Stimulated activated CD4-positive, alpha-beta T cell treated with anti-CD3 and anti-CD28 coated beads, Interleukin-4, amount 100 ng/mL, for 48 hours (primary cell): ENCODE results near the gene QSOX2.
A peak's percentile ranks its signal among the peaks of the same experiment; 100 is the strongest.

Experiments
- DNase-seq, 2 donors: peaks; one replicate each; pipeline ENCODE4 v3.0.0-alpha.2; 2020; ENCODE audit warnings: low read depth in 2 of 2

Gene QSOX2

DNA sequence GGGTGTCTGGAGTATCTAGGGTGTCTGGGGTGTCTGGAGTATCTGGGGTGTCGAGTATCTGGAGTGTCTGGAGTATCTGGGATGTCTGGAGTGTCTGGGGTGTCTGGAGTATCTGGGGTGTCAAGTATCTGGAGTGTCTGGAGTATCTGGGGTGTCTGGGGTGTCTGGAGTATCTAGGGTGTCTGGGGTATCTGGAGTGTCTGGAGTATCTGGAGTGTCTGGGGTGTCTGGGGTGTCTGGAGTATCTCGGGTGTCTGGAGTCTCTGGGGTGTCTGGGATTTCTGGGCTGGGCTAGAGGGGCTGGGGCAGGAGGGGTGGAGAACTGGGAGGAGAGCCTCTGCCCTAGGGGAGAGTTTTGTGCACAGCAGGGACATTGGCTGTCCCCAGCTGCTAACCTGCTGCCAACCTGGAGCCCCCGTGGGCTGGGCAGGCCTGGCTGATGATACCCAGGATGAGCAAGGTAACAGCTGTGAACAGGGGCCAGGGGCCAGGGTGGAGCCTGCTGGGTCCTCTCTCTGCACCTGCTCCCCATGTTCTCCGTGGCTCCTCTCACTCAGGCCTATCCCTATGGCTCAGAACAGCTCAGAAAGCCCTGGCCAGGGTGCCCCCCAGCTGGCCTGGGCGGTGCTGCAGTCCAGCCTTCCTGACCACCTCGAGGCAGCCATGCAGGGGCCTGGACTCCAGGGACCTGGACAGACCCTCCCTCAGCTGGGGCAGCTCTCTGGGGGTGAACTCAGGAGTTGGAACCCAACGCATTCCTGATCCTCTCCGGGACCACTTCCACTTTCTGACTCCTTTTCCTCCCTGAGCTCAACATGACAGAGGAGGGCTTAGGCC lies 70.6 kb downstream of the QSOX2 start:
- DNase-seq, result no peak

DNA sequence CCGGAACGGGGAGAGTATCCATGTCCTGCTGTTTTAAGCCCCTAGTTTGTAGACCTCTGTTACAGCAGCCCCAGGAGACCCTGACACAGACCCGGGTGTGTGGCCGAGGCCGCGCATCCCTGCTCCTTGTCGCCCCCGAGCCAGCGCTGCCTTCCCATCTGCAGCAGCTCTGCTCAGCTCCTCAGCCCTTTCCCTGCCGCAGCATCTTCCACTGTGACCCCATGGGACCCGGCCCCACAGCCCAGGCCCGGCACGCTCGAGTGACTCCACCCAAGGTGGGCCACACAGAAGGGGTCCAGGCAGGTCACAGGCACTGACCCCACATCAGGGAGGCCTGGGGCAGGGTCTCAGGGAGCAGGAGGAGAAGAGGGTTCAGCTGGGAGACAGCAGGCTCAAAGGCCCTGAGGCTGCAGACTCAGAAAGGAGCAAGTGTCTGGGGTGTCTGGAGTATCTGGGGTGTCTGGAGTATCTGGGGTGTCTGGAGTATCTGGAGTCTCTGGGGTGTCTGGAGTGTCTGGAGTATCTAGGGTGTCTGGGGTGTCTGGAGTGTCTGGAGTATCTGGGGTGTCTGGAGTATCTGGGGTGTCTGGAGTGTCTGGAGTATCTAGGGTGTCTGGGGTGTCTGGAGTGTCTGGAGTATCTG lies 71.8 kb downstream of the QSOX2 start:
- DNase-seq, result no peak

DNA sequence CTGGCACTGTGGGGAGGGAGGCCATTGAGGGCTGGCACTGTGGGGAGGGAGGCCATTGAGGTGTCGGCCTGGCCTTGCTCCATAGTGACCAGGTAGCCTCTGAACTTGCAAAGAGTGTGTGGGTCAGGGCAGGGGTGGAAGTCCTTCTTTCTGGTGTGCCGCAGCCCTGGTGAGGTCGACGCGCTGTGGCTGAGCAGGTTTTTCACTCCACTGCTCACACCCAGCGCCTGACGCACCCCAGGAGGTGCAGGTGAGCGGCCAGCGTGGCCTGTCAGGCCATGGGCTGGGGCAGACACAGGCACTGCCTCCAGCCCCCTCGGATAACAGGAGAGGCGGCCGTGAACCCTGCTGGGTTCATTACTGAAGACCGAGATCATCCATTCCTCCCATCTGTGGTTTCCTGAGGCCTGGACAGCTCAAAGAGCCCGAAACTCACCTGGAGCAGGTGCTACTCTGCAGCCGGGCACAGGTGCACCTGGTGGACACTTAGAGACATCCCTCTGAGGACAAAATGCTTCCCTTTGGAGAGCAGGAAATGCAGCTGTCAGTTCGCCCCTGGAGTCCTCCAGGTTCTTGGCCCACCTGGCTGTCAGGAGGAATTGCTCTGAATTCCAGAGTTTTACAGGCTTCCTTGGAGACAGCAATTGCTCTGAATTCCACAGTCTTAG lies 73.1 kb downstream of the QSOX2 start:
- no peak for DNase-seq

DNA sequence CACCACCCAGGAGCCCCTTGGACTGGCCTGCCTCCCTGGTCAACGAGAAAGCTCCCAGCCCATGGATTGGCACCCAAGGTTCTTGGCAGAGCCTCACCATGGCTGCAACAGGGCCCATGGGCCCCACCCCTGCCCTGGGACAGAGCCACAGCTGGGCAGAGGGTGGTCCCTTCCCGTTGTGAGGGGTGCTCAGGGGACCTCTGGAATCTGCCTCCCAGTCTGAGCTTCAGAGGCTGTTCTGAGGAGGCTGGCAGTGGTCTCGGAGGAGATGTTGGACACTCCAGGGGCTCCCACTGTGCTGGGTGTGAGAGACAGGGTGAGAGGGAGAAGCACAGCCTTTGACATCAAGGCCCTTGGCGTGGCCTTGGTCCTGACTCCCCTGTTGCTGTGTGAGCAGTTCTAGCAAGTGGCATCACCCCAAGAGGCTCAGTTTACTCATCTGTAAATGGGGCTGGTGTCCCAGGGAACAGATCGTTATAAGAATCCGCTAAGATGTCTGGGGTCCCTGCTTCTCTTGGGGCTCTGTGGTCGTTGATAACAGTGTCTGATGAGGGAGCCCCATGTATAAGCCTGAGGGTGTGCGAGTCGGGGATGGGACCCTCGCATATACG lies 73.7 kb downstream of the QSOX2 start:
- DNase-seq, result no peak

DNA sequence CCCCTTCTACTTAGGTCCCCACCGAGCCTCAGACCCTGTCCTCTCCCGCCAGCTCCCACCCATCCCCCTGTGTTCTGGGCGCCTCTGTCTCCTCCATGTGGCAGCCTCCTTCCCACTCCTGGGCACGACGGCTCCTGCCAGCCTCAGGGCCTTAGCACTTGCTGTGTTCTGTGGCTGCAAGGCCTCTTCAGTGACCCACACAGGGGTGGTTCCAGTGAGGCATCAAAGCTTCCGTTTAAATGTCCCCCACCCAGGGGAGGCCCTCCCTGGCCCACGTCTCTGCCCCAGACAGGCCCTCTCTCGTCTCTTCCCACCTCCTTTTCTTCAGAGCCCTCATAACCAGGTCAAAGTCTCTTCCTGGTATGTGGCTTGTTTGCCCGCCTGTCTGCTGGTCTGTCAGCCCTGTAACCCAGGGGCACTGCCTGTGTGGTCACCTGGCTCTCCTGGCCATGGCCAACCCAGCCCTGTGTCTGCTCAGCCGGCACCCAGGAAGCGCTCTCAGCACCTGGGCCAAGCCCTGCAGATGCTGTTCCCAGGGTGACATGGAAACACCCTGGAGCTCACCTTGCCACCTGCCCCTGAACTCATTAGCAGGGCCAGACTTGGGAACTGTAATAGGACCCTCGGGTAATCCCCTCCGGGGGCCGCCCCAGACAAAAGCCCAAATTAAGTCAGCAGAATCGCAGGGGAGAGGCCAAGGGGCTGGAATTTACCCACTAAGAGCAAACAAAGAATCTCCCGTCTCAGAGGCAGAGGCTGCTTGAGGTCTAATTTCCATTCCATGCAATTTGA lies 74.4 kb downstream of the QSOX2 start:
- DNase-seq, result no peak

DNA sequence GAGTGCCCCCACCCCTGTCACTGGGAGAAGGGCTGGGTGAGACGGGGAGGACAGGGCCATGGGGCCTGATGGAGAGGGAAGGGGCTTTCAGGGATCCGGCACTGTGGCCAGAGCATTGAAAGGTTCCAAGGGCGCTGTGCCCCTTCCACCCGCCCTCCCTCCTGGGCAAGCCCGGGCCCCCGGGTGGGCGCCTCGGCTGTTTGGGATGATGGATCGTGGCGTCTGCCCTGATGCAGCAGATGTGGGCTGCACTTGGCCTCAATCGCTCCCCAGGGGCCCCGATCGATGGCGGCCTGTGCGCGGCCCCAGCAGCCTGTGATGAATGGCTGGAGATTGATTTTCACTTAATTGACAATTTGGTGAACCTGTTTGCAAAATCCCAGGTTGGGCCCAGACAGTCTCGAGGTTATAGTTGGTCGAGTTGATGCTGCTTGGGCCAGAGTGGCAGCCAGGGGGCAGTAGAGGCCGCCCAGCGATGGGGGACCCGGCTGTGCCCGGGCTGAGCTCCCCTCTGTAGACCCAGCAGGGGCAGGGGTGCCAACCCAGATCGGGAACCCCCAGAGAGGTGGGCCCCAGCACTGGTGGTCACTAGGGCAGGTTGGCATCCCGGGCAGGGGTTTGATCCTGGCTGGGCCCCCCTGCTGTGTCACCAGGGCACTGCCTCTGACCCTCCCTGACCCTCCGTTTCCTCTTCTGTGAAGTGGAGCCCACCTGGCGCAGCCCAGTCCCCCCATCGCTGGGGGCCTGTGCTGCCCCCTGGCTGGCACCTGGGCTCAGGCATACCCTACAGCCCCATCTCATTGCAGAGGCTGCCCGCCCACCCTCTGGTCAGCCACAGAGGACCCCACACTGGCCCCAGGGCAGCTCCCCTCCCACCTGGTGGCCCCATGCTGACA lies 75.4 kb downstream of the QSOX2 start:
- peak; percentile 31 to 62 for DNase-seq

DNA sequence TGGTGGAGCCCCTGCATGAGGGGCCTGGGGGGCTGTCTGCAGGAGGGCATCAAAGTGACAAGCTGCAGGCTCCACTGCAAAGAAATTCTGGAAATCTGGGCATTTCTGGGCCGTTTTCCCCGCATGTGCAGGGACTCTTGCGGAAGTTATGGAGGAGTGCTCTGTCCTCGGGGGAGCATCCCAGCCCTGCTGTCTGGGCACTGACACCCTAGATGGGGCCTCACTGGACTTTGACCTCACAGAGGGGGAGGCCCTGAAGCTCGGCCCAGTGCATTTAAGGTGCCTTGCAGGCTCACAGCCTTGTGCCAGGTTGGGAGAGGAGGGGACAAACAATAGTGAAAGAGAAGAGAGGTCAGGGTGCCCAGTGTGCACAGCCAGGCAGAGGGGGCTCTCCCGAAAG lies 76.1 kb downstream of the QSOX2 start:
- no peak for DNase-seq

DNA sequence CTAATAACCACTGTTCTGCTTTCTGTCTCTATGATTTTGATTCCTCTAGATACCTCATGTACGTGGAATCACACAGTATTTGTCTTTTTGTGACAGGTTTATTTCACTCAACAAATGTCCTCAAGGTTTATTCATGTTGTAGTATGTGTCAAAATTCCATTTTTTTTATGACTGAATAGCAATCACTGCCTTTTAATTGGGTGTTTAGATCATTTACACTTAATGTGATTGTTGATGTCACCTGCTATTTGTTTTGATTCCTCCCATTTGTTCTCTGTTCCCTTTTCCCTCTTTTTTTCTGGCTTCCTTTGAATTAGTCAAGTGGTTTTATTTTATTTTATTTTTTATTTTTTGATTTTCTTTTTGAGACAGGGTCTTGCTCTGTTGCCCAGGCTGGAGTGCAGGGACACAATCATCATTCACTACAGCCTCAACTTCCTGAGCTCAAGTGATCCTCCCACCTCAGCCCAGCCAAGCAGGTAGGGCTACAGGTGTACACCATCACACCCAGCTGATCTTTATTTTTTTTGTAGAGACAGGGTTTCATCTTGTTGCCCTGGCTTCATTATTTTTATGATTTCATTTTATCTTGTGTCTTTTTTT lies 82.3 kb downstream of the QSOX2 start:
- no peak for DNase-seq

DNA sequence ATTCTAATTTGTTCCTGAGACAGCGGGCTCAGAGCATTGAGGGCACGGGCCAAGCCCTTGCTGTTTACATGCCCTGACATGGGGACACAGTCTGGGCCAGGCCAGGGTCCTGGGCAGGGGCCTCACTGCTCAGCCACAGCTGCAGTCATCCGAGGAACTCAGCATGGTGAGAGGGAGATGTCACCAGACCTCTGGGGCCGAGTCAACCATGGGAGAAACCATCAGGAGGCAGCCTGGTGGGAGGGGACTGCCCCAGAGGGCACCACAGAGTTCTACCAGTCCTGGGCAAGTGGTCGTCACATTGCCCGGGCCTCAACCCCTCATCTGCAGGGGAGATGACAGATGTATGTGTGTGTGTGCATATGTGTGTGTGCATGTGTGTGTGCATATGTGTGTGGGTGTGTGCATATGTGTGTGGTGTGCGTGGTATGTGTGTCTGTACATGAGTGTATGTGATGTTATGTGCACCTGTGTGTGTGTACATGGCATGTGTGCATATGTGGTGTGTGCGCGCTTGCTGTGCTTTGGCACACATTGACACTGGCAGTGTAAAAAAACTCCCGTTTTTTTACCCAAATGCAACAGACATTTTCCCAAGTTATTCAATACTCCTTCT lies 84.5 kb downstream of the QSOX2 start:
- DNase-seq, result no peak

DNA sequence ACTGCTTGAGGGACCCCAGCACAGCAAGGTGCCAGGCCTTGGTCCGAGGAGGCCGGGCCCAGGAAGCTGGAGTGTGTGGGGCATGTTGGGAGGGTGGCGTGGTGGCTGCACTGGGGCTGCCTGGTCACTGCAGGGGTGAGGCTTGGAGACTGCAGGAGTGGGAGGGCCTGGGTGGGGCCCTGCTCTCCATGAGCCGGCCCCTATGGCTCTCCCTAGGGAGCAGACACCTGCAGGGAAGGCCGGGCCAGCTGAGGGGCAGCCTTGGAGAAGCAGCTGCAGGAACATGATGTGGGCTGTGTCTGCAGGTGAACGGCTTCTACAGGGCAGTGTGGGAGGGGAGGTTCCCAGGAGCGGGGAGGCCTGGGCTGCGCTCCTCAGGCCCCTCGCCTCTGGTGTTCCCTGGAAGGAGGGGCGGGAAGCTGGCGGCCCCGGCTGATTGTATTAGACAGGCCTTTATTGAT lies 85.2 kb downstream of the QSOX2 start:
- DNase-seq, result no peak

DNA sequence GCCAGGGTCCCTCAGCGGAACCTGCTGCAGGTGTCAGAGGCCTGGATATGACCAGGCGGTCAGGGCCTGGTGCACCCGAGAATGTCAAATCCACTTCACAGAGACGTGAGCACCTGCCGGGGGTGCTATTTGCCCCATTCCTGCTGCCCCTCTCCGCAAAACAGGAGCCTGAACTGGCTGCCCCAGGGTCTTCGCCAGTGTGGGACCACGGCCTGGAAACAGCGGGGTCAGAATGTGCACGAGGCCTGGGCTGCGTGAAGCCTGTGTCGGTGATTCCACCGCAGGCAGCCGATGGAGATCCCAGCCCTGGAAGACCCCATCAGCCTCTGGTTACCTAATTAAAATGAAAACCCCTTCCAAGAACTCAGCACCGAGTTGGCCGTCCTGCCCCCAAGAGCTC lies 85.8 kb downstream of the QSOX2 start:
- no peak for DNase-seq

DNA sequence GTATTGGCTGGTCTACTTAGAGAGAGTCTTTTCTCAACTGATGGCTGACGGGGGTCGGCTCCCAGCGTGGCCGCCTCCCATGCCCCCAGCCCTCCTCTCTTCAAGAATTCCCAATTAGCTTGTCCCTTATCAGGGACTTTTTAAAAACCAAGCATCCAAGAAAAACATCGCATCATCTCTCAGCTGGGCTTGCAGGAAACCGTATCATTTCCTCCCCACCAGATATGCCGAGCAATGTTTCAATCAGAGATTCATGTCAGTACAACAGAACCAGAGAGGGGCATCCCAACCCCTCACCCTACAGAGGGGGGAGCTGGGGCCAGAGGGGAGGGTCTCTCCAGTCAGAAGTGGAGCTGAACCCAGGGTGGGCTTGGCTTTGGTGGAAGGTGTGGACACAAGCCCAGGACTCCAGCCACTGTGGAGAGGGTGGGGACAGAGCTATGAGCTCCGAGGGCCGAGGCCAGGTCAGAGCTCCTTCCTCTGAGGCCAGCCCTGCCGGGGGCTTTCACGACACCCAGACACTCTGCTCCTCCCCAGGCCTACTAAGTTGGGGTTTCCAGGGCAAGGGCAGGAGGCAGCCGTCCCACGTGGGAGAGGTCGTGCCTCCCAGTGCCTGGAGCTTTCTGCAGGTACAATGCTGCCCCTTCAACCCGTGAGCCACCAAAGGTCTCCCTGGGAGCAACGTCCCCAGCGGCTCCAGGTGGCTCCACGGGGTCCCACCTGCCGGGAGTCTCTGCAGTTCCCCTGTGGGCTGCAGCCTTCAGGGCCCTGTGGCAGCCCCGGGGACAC lies 87.9 kb downstream of the QSOX2 start:
- no peak for DNase-seq
